Activated naive CD4-positive, alpha-beta T cell treated with anti-CD3 and anti-CD28 coated beads for 36 hours (primary cell): Measurements from ENCODE around the gene PHETA1. TPM values are rescaled to one million over a fixed set of nuclear protein-coding genes. Genes with fewer than 3 reads are reported as not detected.
"Not testable (repeated sequence)": the region's sequence is repeated elsewhere in the genome, so short reads cannot be mapped to it uniquely, and the experiment has no call there.

Experiments
- CTCF ChIA-PET: fragments of 350-600 bp; sonication (Branson Sonifier 250); formaldehyde crosslinking; loops from one replicate; lab custom pipeline; 2021; ENCODE audit warnings: antibody characterized with exemption; lab: Charles Lee
- DNase-seq: peaks from one replicate; pipeline ENCODE4 v3.0.0-alpha.2; 2020
- H3K27ac Mint-ChIP-seq: one replicate; pipeline ENCODE4 v1.8.0; 2021; ENCODE audit warnings: mild to moderate bottlenecking, mixed read lengths
- H3K27me3 Mint-ChIP-seq: one replicate; pipeline ENCODE4 v1.8.0; 2021; ENCODE audit warnings: low read depth, mixed read lengths
- H3K36me3 Mint-ChIP-seq: one replicate; pipeline ENCODE4 v1.8.0; 2021; ENCODE audit warnings: low read depth, mixed read lengths
- H3K4me1 Mint-ChIP-seq: one replicate; pipeline ENCODE4 v1.8.0; 2021; ENCODE audit warnings: low read depth, mixed read lengths
- H3K4me3 Mint-ChIP-seq: one replicate; pipeline ENCODE4 v1.8.0; 2021; ENCODE audit warnings: mild to moderate bottlenecking, moderate library complexity, mixed read lengths
- H3K9me3 Mint-ChIP-seq: one replicate; pipeline ENCODE4 v1.8.0; 2021; ENCODE audit warnings: mixed read lengths
- intact Hi-C: fragments of 100-400 bp; cut with micrococcal nuclease; formaldehyde crosslinking; loops from one replicate; pipeline ENCODE4 v1.15.1; 2023
- total RNA-seq, 2 experiments: library from RNA; stranded (reverse); gene quantifications; one replicate each; pipeline ENCODE4 v1.2.3, GENCODE V29; 2021

Gene PHETA1
- total RNA-seq, 2 experiments from 2014 or later: 0.35 to 1.0 TPM

GRCh38 chr12:111339321-111339938 lies 29.5 kb downstream of the PHETA1 start:
- Mint-ChIP-seq H3K27ac (no peak overlapping the region), H3K27me3 (no peaks in the 10 kb centered on the region), H3K4me1 (no peaks in the 10 kb centered on the region), H3K4me3 (no peak overlapping the region), H3K9me3 (peaks cover 2% of the 10 kb centered on the region), H3K36me3 (no peaks in the 10 kb centered on the region)
- CTCF ChIA-PET: interaction anchor here (0.6 to 2.1 kb wide), 3 partner anchors 23 to 112 kb away, joined by 4 to 6 read pairs (median 4); no protein-coding TSS in a partner anchor
- intact Hi-C loops: no loop called here
- no peak for DNase-seq

- Mint-ChIP-seq H3K4me3 (no peak overlapping the region), H3K4me1 (no peaks in the 10 kb centered on the region), H3K9me3 (peaks cover under 1% of the 10 kb centered on the region), H3K27me3 (no peaks in the 10 kb centered on the region), H3K27ac (no peak overlapping the region), H3K36me3 (no peaks in the 10 kb centered on the region)
- CTCF ChIA-PET: interaction anchor here (2.1 kb wide), 1 partner anchor 114 kb away, joined by 4 read pairs; no protein-coding TSS in a partner anchor
- no peak for DNase-seq
- intact Hi-C loops: no loop called here
Measured at GRCh38 chr12:111338096-111338495, 30.8 kb downstream of the PHETA1 start.

GRCh38 chr12:111337371-111337770 lies 31.5 kb downstream of the PHETA1 start:
- Mint-ChIP-seq H3K36me3 (no peaks in the 10 kb centered on the region), H3K4me1 (no peaks in the 10 kb centered on the region), H3K9me3 (no peaks in the 10 kb centered on the region), H3K27ac (no peak overlapping the region), H3K4me3 (no peak overlapping the region), H3K27me3 (no peaks in the 10 kb centered on the region)
- CTCF ChIA-PET: interaction anchor here (0.7 kb wide), 1 partner anchor 958 kb away, joined by 3 read pairs; no protein-coding TSS in a partner anchor
- intact Hi-C loops: no loop called here
- no peak for DNase-seq

GRCh38 chr12:111336411-111336810 lies 32.5 kb downstream of the PHETA1 start:
- intact Hi-C loops, H3K4me3 Mint-ChIP-seq, DNase-seq, H3K36me3 Mint-ChIP-seq, H3K27me3 Mint-ChIP-seq, H3K4me1 Mint-ChIP-seq, H3K27ac Mint-ChIP-seq, H3K9me3 Mint-ChIP-seq: not testable (repeated sequence)
- CTCF ChIA-PET: interaction anchor here (1.5 kb wide), 1 partner anchor 59 kb away, joined by 4 read pairs; no protein-coding TSS in a partner anchor

DNA sequence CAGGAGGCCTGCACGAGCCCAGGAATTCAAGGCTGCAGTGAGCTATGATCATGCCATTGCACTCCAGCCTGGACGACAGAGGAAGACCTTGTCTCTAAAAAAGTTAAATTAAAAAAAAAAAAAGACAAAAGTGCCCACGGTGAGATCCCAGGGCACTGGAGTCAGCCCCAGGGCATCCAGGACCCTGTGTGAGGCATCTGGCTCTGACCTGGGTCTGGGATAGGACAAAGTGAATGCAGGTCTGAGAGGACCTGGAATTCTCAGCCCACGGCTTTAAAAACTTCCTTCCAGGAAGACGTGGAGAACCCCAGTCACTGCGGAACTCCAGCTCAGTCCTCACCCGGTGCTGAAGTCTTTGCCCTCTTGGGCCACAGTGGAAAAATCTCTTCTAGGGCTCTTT lies 33.1 kb downstream of the PHETA1 start:
- H3K36me3 Mint-ChIP-seq: no peaks in the 10 kb centered on the region
- CTCF ChIA-PET: interaction anchor here (0.7 to 1.5 kb wide), 2 partner anchors 60 to 438 kb away, joined by 3 to 4 read pairs; no protein-coding TSS in a partner anchor
- no peak overlapping the region for H3K4me3 Mint-ChIP-seq
- no peaks in the 10 kb centered on the region for H3K27me3 Mint-ChIP-seq
- intact Hi-C loops: no loop called here
- H3K4me1 Mint-ChIP-seq: peaks cover 2% of the 10 kb centered on the region
- H3K9me3 Mint-ChIP-seq: no peaks in the 10 kb centered on the region
- DNase-seq: no peak
- H3K27ac Mint-ChIP-seq: no peak overlapping the region

- CTCF ChIA-PET: interaction anchor here (0.7 to 1.6 kb wide), 4 partner anchors 60 to 478 kb away, joined by 3 to 4 read pairs (median 3); no protein-coding TSS in a partner anchor
Measured at GRCh38 chr12:111335301-111335700, 33.6 kb downstream of the PHETA1 start.

GRCh38 chr12:111334393-111334915 lies 34.4 kb downstream of the PHETA1 start:
- no peaks in the 10 kb centered on the region for H3K36me3 Mint-ChIP-seq
- no peak for DNase-seq
- no peaks in the 10 kb centered on the region for H3K9me3 Mint-ChIP-seq
- CTCF ChIA-PET: interaction anchor here (1.3 to 1.6 kb wide), 2 partner anchors 62 to 478 kb away, joined by 3 read pairs; no protein-coding TSS in a partner anchor
- no peak overlapping the region for H3K4me3 Mint-ChIP-seq
- H3K27ac Mint-ChIP-seq: no peak overlapping the region
- H3K27me3 Mint-ChIP-seq: no peaks in the 10 kb centered on the region
- intact Hi-C loops: no loop called here
- H3K4me1 Mint-ChIP-seq: peaks cover 3% of the 10 kb centered on the region

More at GRCh38 chr12:111335301-111335700, 33.6 kb downstream of the PHETA1 start:
- H3K36me3 Mint-ChIP-seq, H3K4me3 Mint-ChIP-seq, H3K4me1 Mint-ChIP-seq, intact Hi-C loops, H3K9me3 Mint-ChIP-seq, DNase-seq, H3K27me3 Mint-ChIP-seq, H3K27ac Mint-ChIP-seq: not testable (repeated sequence)

DNA sequence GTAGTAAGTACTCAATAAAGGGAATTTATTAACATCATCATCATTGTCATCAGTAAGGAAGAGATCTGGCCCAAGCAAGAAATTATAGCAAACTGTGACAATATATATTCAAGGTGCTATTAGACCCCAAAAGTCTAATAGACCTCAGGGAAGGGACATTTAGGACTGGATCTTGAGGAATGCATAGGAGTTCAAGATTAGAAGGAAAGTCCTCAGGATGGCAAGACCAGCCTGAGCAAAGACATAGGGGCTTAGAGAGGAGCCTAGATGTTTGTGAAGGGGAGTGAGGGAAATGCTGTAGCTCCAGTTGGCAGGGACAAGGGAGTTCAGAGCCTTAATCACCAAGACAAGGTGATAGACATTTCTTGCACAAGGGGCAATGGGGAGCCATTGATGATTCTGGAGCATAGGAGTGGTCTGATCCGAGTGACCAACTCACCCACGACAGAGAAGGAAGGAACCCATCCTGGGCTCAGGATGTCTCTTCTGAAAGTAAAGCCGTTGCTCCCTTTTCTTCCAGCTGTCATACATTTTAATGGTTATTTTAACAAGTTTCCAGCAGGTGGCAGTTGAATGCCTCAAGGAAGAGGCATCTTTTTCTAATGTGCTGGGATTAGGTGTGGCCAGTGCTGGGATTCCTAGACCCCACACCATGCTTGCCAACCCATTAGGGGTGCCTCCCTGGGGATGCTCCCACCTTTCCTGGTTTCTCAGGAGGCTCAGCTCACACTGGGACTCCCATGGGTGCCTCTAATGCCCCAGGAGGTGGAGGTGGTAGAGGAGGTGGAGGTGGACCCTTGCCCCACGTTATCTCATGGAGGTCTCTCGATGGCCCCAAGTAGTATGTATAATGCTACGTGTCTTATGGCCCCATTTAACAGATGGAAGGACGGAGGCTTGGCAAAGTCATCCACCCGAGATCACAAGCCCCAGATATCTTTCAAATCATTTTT lies 37.8 kb downstream of the PHETA1 start:
- Mint-ChIP-seq H3K4me1 (peaks cover 3% of the 10 kb centered on the region), H3K27me3 (no peaks in the 10 kb centered on the region), H3K36me3 (no peaks in the 10 kb centered on the region), H3K4me3 (no peak overlapping the region), H3K9me3 (no peaks in the 10 kb centered on the region), H3K27ac (no peak overlapping the region)
- CTCF ChIA-PET: interaction anchor here (0.7 to 2.3 kb wide), 6 partner anchors 18 to 199 kb away, joined by 3 to 18 read pairs (median 3); no protein-coding TSS in a partner anchor
- no peak for DNase-seq
- intact Hi-C loops: loop anchor here (1.0 kb wide), 5 partner anchors 66 to 482 kb away; no protein-coding TSS in a partner anchor

DNA sequence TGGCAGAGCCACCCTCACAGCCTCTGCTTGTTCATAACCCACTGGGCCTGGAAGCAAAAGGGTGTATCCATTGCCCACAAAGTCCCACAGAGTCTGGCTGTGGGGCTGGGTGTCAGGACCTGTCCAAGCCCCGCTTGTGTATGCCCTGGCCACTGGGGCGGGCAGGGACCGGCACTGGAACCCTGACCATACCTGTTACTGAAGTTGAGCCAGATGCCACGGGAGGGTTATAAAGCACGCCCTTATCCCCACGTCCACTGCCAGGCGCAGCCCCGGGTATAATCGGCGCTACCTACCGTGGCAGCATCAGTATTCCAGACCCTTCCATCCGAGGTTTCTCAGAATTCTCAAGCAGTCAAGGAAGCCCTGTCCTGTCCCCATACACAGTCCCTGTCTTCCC lies 40.8 kb downstream of the PHETA1 start:
- no peak overlapping the region for H3K27ac Mint-ChIP-seq
- no peaks in the 10 kb centered on the region for H3K36me3 Mint-ChIP-seq
- CTCF ChIA-PET: no interaction called here
- no peak overlapping the region for H3K4me3 Mint-ChIP-seq
- H3K4me1 Mint-ChIP-seq: peaks cover 3% of the 10 kb centered on the region
- no peaks in the 10 kb centered on the region for H3K9me3 Mint-ChIP-seq
- no peak for DNase-seq
- intact Hi-C loops: no loop called here
- H3K27me3 Mint-ChIP-seq: no peaks in the 10 kb centered on the region

- Mint-ChIP-seq H3K27me3 (no peaks in the 10 kb centered on the region), H3K27ac (no peak overlapping the region), H3K9me3 (no peaks in the 10 kb centered on the region), H3K4me3 (no peak overlapping the region), H3K36me3 (no peaks in the 10 kb centered on the region), H3K4me1 (peaks cover 3% of the 10 kb centered on the region)
- CTCF ChIA-PET: no interaction called here
- intact Hi-C loops: no loop called here
- no peak for DNase-seq
Measured at GRCh38 chr12:111327474-111327873, 41.4 kb downstream of the PHETA1 start.

GRCh38 chr12:111322336-111323250 lies 46.3 kb downstream of the PHETA1 start:
- Mint-ChIP-seq H3K27ac (no peak overlapping the region), H3K36me3 (no peaks in the 10 kb centered on the region), H3K4me1 (no peaks in the 10 kb centered on the region), H3K4me3 (no peak overlapping the region), H3K9me3 (no peaks in the 10 kb centered on the region), H3K27me3 (no peaks in the 10 kb centered on the region)
- CTCF ChIA-PET: interaction anchor here (0.5 to 1.1 kb wide), 3 partner anchors 55 to 390 kb away, joined by 3 read pairs; no protein-coding TSS in a partner anchor
- intact Hi-C loops: no loop called here
- DNase-seq: no peak
